ENCODE measurements around the gene MSN. TPM values are rescaled to one million over a fixed set of nuclear protein-coding genes. Genes with fewer than 3 reads are reported as not detected.

The MSN gene
- total RNA-seq, 1 experiment from 2014 or later = 461 TPM

Other genes with a start within 250 kb of the MSN start
- gene LAS1L, start 132.9 kb upstream of the MSN start, total RNA-seq (2014; rRNA removed; shearing (Covaris generic)) = 37.6 and 39.9 TPM in 2 replicates

Measured in RPMI7951 (cell line).